Trophoblast cell (in vitro differentiated cells and primary cell): ENCODE measurements around the gene TPCN1.
A peak's percentile ranks its signal among the peaks of the same experiment; 100 is the strongest.

ENCODE experiments used
- DNase-seq, 2 donors: peaks; one replicate each; pipeline ENCODE4 v3.0.0-alpha.2; 2016
- H2AFZ ChIP-seq: 2 replicates; pipeline ENCODE4 v1.6.1; 2013; ENCODE audit warnings: low read length, moderate library complexity, mild to moderate bottlenecking; ENCODE audit not compliant: insufficient read depth, poor library complexity
- H2AK5ac ChIP-seq: 2 replicates; pipeline ENCODE4 v1.6.1; 2013; ENCODE audit warnings: mild to moderate bottlenecking, low read length
- H2BK120ac ChIP-seq: 2 replicates; pipeline ENCODE4 v1.6.1; 2013; ENCODE audit warnings: low read length, mild to moderate bottlenecking, moderate library complexity; ENCODE audit not compliant: insufficient read depth, poor library complexity
- H2BK12ac ChIP-seq: 2 replicates; pipeline ENCODE4 v1.6.1; 2013; ENCODE audit warnings: mild to moderate bottlenecking, low read length, moderate library complexity
- H2BK5ac ChIP-seq: 2 replicates; pipeline ENCODE4 v1.6.1; 2013; ENCODE audit warnings: low read length, low read depth, moderate library complexity, mild to moderate bottlenecking; ENCODE audit not compliant: poor library complexity
- H3K14ac ChIP-seq: 2 replicates; pipeline ENCODE4 v1.6.1; 2013; ENCODE audit warnings: mild to moderate bottlenecking, low read length
- H3K18ac ChIP-seq: 2 replicates; pipeline ENCODE4 v1.6.1; 2013; ENCODE audit warnings: mild to moderate bottlenecking, low read length
- H3K23ac ChIP-seq: 2 replicates; pipeline ENCODE4 v1.6.1; 2013; ENCODE audit warnings: low read length
- H3K27ac ChIP-seq: 2 replicates; pipeline ENCODE4 v1.5.1; 2013; ENCODE audit warnings: low read depth, mild to moderate bottlenecking, inconsistent platforms, low read length, moderate library complexity
- H3K27me3 ChIP-seq: 2 replicates; pipeline ENCODE4 v1.6.1; 2013; ENCODE audit warnings: inconsistent platforms, mild to moderate bottlenecking, low read length, moderate library complexity; ENCODE audit not compliant: insufficient read depth
- H3K36me3 ChIP-seq, 2 experiments: 1 replicate in 1 of 2; 2 replicates in 1 of 2; pipeline ENCODE4 v1.6.1; 2013; ENCODE audit warnings: low read length in 2 of 2, mild to moderate bottlenecking in 2 of 2, moderate library complexity in 1 of 2; ENCODE audit not compliant: insufficient read depth in 2 of 2, control insufficient read depth in 1 of 2
- H3K4ac ChIP-seq: 2 replicates; pipeline ENCODE4 v1.6.1; 2013; ENCODE audit warnings: low read depth, mild to moderate bottlenecking, low read length, moderate library complexity
- H3K4me1 ChIP-seq, 2 experiments: 1 replicate in 1 of 2; 2 replicates in 1 of 2; pipeline ENCODE4 v1.6.1; 2013; ENCODE audit warnings: low read length in 2 of 2, mild to moderate bottlenecking in 2 of 2, moderate library complexity in 1 of 2; ENCODE audit not compliant: insufficient read depth in 2 of 2, control insufficient read depth in 1 of 2
- H3K4me2 ChIP-seq: 2 replicates; pipeline ENCODE4 v1.6.1; 2013; ENCODE audit warnings: inconsistent platforms, mild to moderate bottlenecking, low read length, moderate library complexity
- H3K4me3 ChIP-seq: 2 replicates; pipeline ENCODE4 v1.5.1; 2013; ENCODE audit warnings: mild to moderate bottlenecking, low read depth, low read length, inconsistent platforms
- H3K79me1 ChIP-seq: one replicate; pipeline ENCODE4 v1.6.1; 2013; ENCODE audit warnings: low read length
- H3K79me2 ChIP-seq: 2 replicates; pipeline ENCODE4 v1.6.1; 2013; ENCODE audit warnings: low read length, mild to moderate bottlenecking; ENCODE audit not compliant: control insufficient read depth, insufficient read depth, poor library complexity
- H3K9ac ChIP-seq: 2 replicates; pipeline ENCODE4 v1.6.1; 2013; ENCODE audit warnings: mild to moderate bottlenecking, low read length
- H3K9me3 ChIP-seq: 2 replicates; pipeline ENCODE4 v1.6.1; 2013; ENCODE audit warnings: low read depth, mild to moderate bottlenecking, control low read depth, inconsistent platforms, low read length; ENCODE audit not compliant: insufficient read depth
- H4K12ac ChIP-seq: 2 replicates; pipeline ENCODE4 v1.6.1; 2013; ENCODE audit warnings: low read depth, mild to moderate bottlenecking, low read length, moderate library complexity
- H4K8ac ChIP-seq: 2 replicates; pipeline ENCODE4 v1.6.1; 2013; ENCODE audit warnings: low read depth, mild to moderate bottlenecking, low read length, moderate library complexity
- H4K91ac ChIP-seq: one replicate; pipeline ENCODE4 v1.6.1; 2013; ENCODE audit warnings: low read depth, mild to moderate bottlenecking, low read length, moderate library complexity
- WGBS: extraction: QIAGEN DNeasy Blood & Tissue Kit; methylation state at CpG from one replicate; pipeline ENCODE4 v1.1.7; 2013; ENCODE audit warnings: missing lambda C conversion rate; ENCODE audit not compliant: insufficient read length, insufficient coverage; ENCODE audit errors: extremely low coverage; 5-methylcytosine and 5-hydroxymethylcytosine counted together

TPCN1 gene

GRCh38 chr12:113276306-113276705 is 55.0 kb downstream of the TPCN1 start:
- Histone ChIP-seq H3K4me2 (no peak overlapping the region), H3K4me3 (no peak overlapping the region), H2BK12ac (no peak overlapping the region), H3K18ac (no peak overlapping the region), H3K9me3 (no peaks in the 10 kb centered on the region), H2BK5ac (no peak overlapping the region), H3K79me2 (peaks cover 2% of the 10 kb centered on the region), H3K23ac (no peak overlapping the region), H4K12ac (no peak overlapping the region), H2BK120ac (no peak overlapping the region), H3K14ac (no peak overlapping the region), H2AK5ac (no peak overlapping the region), H3K27ac (no peak overlapping the region), H3K36me3 (peaks cover 16 to 17% of the 10 kb centered on the region in 2 experiments), H3K79me1 (peaks cover 7% of the 10 kb centered on the region), H2AFZ (no peak overlapping the region), H3K27me3 (no peaks in the 10 kb centered on the region), H4K8ac (no peak overlapping the region), H3K4ac (no peak overlapping the region), H3K9ac (no peak overlapping the region), H4K91ac (no peak overlapping the region), H3K4me1 (peaks cover 12 to 14% of the 10 kb centered on the region in 2 experiments)
- WGBS: no CpG with 5 or more reads among the region's 8 CpGs
- no peak for DNase-seq

GRCh38 chr12:113276946-113277500 is 55.8 kb downstream of the TPCN1 start:
- Histone ChIP-seq H4K8ac (peak overlapping the region; percentile 24), H2BK12ac (peak overlapping the region; percentile 7), H3K9ac (no peak overlapping the region), H3K36me3 (peaks cover 16 to 17% of the 10 kb centered on the region in 2 experiments), H4K91ac (no peak overlapping the region), H3K9me3 (no peaks in the 10 kb centered on the region), H2AK5ac (no peak overlapping the region), H4K12ac (no peak overlapping the region), H3K27me3 (no peaks in the 10 kb centered on the region), H2BK5ac (no peak overlapping the region), H3K79me1 (peaks cover 4% of the 10 kb centered on the region), H3K4me3 (no peak overlapping the region), H3K23ac (no peak overlapping the region), H2AFZ (no peak overlapping the region), H3K4me2 (no peak overlapping the region), H3K79me2 (no peaks in the 10 kb centered on the region), H3K4ac (no peak overlapping the region), H3K27ac (no peak overlapping the region), H3K4me1 (peaks cover 6 to 8% of the 10 kb centered on the region in 2 experiments), H3K18ac (no peak overlapping the region), H2BK120ac (no peak overlapping the region), H3K14ac (no peak overlapping the region)
- DNase-seq: no peak
- no CpG with 5 or more reads among the region's 10 CpGs for WGBS

GRCh38 chr12:113277511-113277910 is 56.2 kb downstream of the TPCN1 start:
- no peak overlapping the region for H2BK5ac ChIP-seq
- no peak overlapping the region for H2AK5ac ChIP-seq
- H3K9me3 ChIP-seq: no peaks in the 10 kb centered on the region
- no peak overlapping the region for H2BK12ac ChIP-seq
- WGBS: no CpG with 5 or more reads among the region's 5 CpGs
- H3K27me3 ChIP-seq: no peaks in the 10 kb centered on the region
- no peak overlapping the region for H3K4me3 ChIP-seq
- no peak overlapping the region for H4K12ac ChIP-seq
- H3K14ac ChIP-seq: no peak overlapping the region
- H4K91ac ChIP-seq: no peak overlapping the region
- no peak overlapping the region for H2AFZ ChIP-seq
- peaks cover 16 to 17% of the 10 kb centered on the region in 2 experiments for H3K36me3 ChIP-seq
- no peak overlapping the region for H3K4ac ChIP-seq
- H3K18ac ChIP-seq: no peak overlapping the region
- no peak overlapping the region for H3K4me2 ChIP-seq
- no peak overlapping the region for H4K8ac ChIP-seq
- peaks cover 2 to 5% of the 10 kb centered on the region in 2 experiments for H3K4me1 ChIP-seq
- no peak for DNase-seq
- H3K23ac ChIP-seq: no peak overlapping the region
- no peak overlapping the region for H3K9ac ChIP-seq
- H3K79me1 ChIP-seq: peaks cover 2% of the 10 kb centered on the region
- no peaks in the 10 kb centered on the region for H3K79me2 ChIP-seq
- no peak overlapping the region for H3K27ac ChIP-seq
- H2BK120ac ChIP-seq: no peak overlapping the region

- Histone ChIP-seq H3K23ac (no peak overlapping the region), H3K27ac (no peak overlapping the region), H3K14ac (no peak overlapping the region), H3K4me1 (peaks cover 0 to 3% of the 10 kb centered on the region in 2 experiments), H3K9me3 (no peaks in the 10 kb centered on the region), H3K9ac (no peak overlapping the region), H2BK12ac (no peak overlapping the region), H3K4me3 (no peak overlapping the region), H4K91ac (no peak overlapping the region), H4K8ac (no peak overlapping the region), H2AK5ac (no peak overlapping the region), H3K79me1 (no peaks in the 10 kb centered on the region), H3K4me2 (no peak overlapping the region), H3K79me2 (no peaks in the 10 kb centered on the region), H2BK120ac (no peak overlapping the region), H4K12ac (no peak overlapping the region), H2BK5ac (no peak overlapping the region), H3K27me3 (no peaks in the 10 kb centered on the region), H3K36me3 (peaks cover 16% of the 10 kb centered on the region in 2 experiments), H3K4ac (no peak overlapping the region), H2AFZ (no peak overlapping the region), H3K18ac (no peak overlapping the region)
- WGBS: no CpG with 5 or more reads among the region's 8 CpGs
- no peak for DNase-seq
Observed at GRCh38 chr12:113278141-113278540, 56.9 kb downstream of the TPCN1 start.
